K562 (cell line): ENCODE data around the gene NSMF. TPM values are rescaled to one million over a fixed set of nuclear protein-coding genes. Genes with fewer than 3 reads are reported as not detected.

Source experiments
- ATAC-seq: fragments of 200-7000 bp; cut with Tn5 transposase; 3 replicates; pipeline ENCODE4 v1.9.1; 2020; ENCODE audit warnings: moderate library complexity
- BruUV-seq: library from RNA; stranded (reverse); fragments of 400-500 nt; replicated peaks from 2 replicates; lab custom pipeline; 2021; lab: Mats Ljungman, UMichigan
- CTCF ChIA-PET: fragments of 300-600 bp; formaldehyde crosslinking; extraction: SDS; loops from one replicate; lab custom pipeline; 2021; ENCODE audit warnings: low intra/inter-chr PET ratio; lab: Yijun Ruan, JAX
- POLR2A ChIA-PET: fragments of 300-600, 350-650 bp; sonication (Branson Sonifier 250); formaldehyde crosslinking; extraction: SDS; loops from one replicate; lab custom pipeline; 2021; ENCODE audit warnings: antibody characterized with exemption, inconsistent platforms; lab: Yijun Ruan, JAX
- DNase-seq, 4 experiments: peaks; one replicate each; pipeline versions ENCODE4 v3.0.0 to v3.0.0-alpha.2; 2011 to 2018; ENCODE audit warnings: low spot score in 3 of 4, mixed read lengths in 3 of 4; ENCODE audit errors: extremely low read depth in 1 of 4
- FAIRE-seq: peaks from 2 replicates; lab custom pipeline; 2011; peaks lifted over from hg19 to GRCh38; lab: Jason Lieb, UNC
- H2AFZ ChIP-seq: 2 replicates; pipeline ENCODE4 v1.6.0; 2011; ENCODE audit warnings: low read depth, low read length, control low read depth, inconsistent platforms
- H3K27ac ChIP-seq: fragments of 200-600 bp; 3 replicates; pipeline ENCODE4 v1.8.0; 2011; ENCODE audit warnings: low read depth, mild to moderate bottlenecking, control low read depth, inconsistent platforms, low read length, moderate library complexity, mixed read lengths; ENCODE audit errors: extremely low read depth
- H3K27me3 ChIP-seq, 2 experiments: fragments of 300-600 bp in 1 of 2; 2 replicates in 1 of 2; 3 replicates in 1 of 2; pipeline versions ENCODE4 v1.6.0 to v1.8.0; 2011; ENCODE audit warnings: inconsistent platforms in 2 of 2, low read length in 2 of 2, mild to moderate bottlenecking in 1 of 2, mixed read lengths in 1 of 2, moderate library complexity in 1 of 2; ENCODE audit not compliant: control insufficient read depth in 2 of 2, insufficient read depth in 2 of 2
- H3K36me3 ChIP-seq: fragments of 300-600 bp; 3 replicates; pipeline ENCODE4 v1.8.0; 2011; ENCODE audit warnings: mild to moderate bottlenecking, low read length, inconsistent platforms; ENCODE audit not compliant: control insufficient read depth, insufficient read depth
- H3K4me1 ChIP-seq, 2 experiments: fragments of 200-600 bp in 1 of 2; replicated peaks in 1 of 2; 2 replicates in 1 of 2; 3 replicates in 1 of 2; pipeline versions ENCODE4 v1.5.1 to v1.8.0; 2011; ENCODE audit warnings: inconsistent platforms in 2 of 2, low read length in 2 of 2, mild to moderate bottlenecking in 1 of 2, mixed read lengths in 1 of 2, moderate library complexity in 1 of 2; ENCODE audit not compliant: control insufficient read depth in 2 of 2, insufficient read depth in 2 of 2
- H3K4me2 ChIP-seq: 2 replicates; pipeline ENCODE4 v1.6.1; 2011; ENCODE audit warnings: low read length, control low read depth, inconsistent platforms, mixed read lengths; ENCODE audit not compliant: insufficient read depth
- H3K4me3 ChIP-seq: fragments of 200-600 bp; sonication (generic), shearing (Covaris generic); 2 replicates; pipeline ENCODE4 v1.5.1; 2016; ENCODE audit warnings: control low read depth, inconsistent platforms
- H3K79me2 ChIP-seq: fragments of 200-600 bp; 3 replicates; pipeline ENCODE4 v1.8.0; 2011; ENCODE audit warnings: low read length, inconsistent platforms; ENCODE audit not compliant: control insufficient read depth, insufficient read depth
- H3K9ac ChIP-seq, 2 experiments: 2 replicates each; pipeline versions ENCODE4 v1.6.0 to v1.6.1; 2011; ENCODE audit warnings: low read depth in 2 of 2, low read length in 2 of 2, control low read depth in 1 of 2, inconsistent platforms in 1 of 2, mild to moderate bottlenecking in 1 of 2, mixed read lengths in 1 of 2; ENCODE audit not compliant: insufficient read depth in 1 of 2
- H3K9me1 ChIP-seq: one replicate; pipeline ENCODE4 v1.6.0; 2011; ENCODE audit warnings: inconsistent platforms, mild to moderate bottlenecking, low read length, moderate library complexity; ENCODE audit not compliant: control insufficient read depth, insufficient read depth
- H3K9me3 ChIP-seq: replicated peaks from 2 replicates; pipeline ENCODE4 v1.5.1; 2011; ENCODE audit warnings: low read depth, low read length, inconsistent platforms; ENCODE audit not compliant: control insufficient read depth, insufficient read depth
- H4K20me1 ChIP-seq: replicated peaks from 2 replicates; pipeline ENCODE4 v1.6.1; 2011; ENCODE audit warnings: low read length, inconsistent platforms, mixed read lengths; ENCODE audit not compliant: control insufficient read depth, insufficient read depth
- BHLHE40 ChIP-seq: IDR thresholded peaks from 2 replicates; pipeline ENCODE4 v1.6.1; 2011; ENCODE audit warnings: low read length, improper control_type of control experiment
- CBFA2T2 ChIP-seq: fragments of 450-650 bp; conservative IDR thresholded peaks from 2 replicates; pipeline ENCODE4 v1.6.1; 2017; ENCODE audit warnings: mild to moderate bottlenecking
- EGR1 ChIP-seq: fragments of 450-650 bp; conservative IDR thresholded peaks from 2 replicates; pipeline ENCODE4 v1.6.1; 2017; ENCODE audit warnings: mild to moderate bottlenecking
- ETS1 ChIP-seq: conservative IDR thresholded peaks from 2 replicates; pipeline ENCODE4 v1.6.1; 2011; ENCODE audit warnings: low read depth, mild to moderate bottlenecking, low read length; ENCODE audit not compliant: control insufficient read depth
- ZBTB7A ChIP-seq: IDR thresholded peaks from 2 replicates; pipeline ENCODE4 v1.6.1; 2011; ENCODE audit warnings: low read depth, mild to moderate bottlenecking, low read length, moderate library complexity, borderline replicate concordance; ENCODE audit not compliant: control insufficient read depth
- WGBS: fragments of 100-300 bp; shearing (Covaris generic); methylation state at CpG from one replicate; pipeline ENCODE4 v1.1.6; 2016; ENCODE audit warnings: low coverage, mixed read lengths; ENCODE audit not compliant: insufficient coverage; ENCODE audit errors: missing lambda C conversion rate; 5-methylcytosine and 5-hydroxymethylcytosine counted together
- in situ Hi-C: fragments of 300-500 bp; cut with MboI; formaldehyde crosslinking; loops from 4 replicates; pipeline ENCODE4 v1.15.0; 2018; ENCODE audit warnings: inconsistent platforms, mixed read lengths
- intact Hi-C: fragments of 100-400 bp; cut with micrococcal nuclease; formaldehyde crosslinking; loops from 2 replicates; pipeline ENCODE4 v1.14.2; 2022
- polyA plus RNA-seq, 8 experiments: library from polyadenylated mRNA; depleted of rRNA in 4 of 8; stranded (reverse) in 5 of 8; unstranded in 3 of 8; fragments of >200 nt; fragmentation: Nextera tagmentation in 2 of 8; fragmentation: Illumina TruSeq in 1 of 8; extraction: Ambion mirVana in 2 of 8; extraction: Trizol in 1 of 8; gene quantifications; 2 replicates each; pipeline versions ENCODE4 v1.2.1 to v1.2.3, GENCODE V29; 2011 to 2014; ENCODE audit warnings: inconsistent platforms in 1 of 8, missing spikeins in 1 of 8
- total RNA-seq, 7 experiments: library from RNA; depleted of rRNA in 6 of 7; stranded (reverse); fragments of >200 nt in 6 of 7; fragmentation: Illumina TruSeq in 2 of 7; extraction: Trizol in 2 of 7; gene quantifications; 2 replicates each; pipeline versions ENCODE4 v1.2.1 to v1.2.3, GENCODE V29; 2011 to 2021; ENCODE audit warnings: low replicate concordance in 1 of 7

The NSMF gene
- total and polyA plus RNA-seq, 9 of the 15 experiments (the other 6 are each of a cell fraction or from before 2014, with no cell fraction given): 0.20 to 82.7 (median 29.3) TPM

DNA sequence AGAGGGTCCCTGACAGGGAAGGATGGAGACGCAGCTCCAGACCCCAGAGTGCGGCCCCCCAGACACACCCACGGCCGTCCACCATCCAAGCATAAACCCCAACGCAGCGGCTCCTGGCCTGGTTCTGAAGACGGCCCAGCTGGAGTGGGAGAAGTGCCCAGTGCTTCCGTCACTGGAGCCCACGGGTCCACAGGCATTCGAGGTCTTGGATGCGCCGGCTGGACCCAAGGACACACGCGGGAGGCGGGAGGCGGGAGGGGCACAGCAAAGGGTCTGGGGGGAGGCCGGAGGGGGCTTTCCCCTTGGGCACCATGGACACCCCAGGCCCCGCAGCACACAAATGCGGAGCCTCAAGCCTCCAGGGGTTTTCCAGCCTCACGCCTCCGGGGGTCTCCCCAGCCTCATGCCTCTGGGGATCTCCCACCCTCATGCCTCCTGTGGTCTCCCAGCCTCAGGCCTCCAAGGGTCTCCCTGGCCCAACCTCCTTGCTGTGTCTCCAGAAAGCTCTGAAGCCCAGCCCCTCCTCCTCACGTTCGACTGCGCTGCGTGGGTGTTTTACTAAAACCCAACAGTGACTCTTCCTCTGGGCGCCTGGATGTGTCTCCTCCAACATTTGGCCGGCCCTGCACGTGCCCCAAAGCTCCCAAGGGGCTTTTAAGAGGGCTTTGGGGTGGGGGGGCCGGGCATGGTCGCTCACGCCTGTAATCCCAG, 51.4 kb downstream of the NSMF start:
- Histone ChIP-seq H3K4me3 (no peak overlapping the region), H3K27ac (no peak overlapping the region), H3K9me1 (no peaks in the 10 kb centered on the region), H3K36me3 (no peaks in the 10 kb centered on the region), H3K4me2 (no peak overlapping the region), H3K27me3 (no peaks in the 10 kb centered on the region), H3K4me1 (peaks cover 19 to 78% of the 10 kb centered on the region in 2 experiments), H3K79me2 (peaks cover 27% of the 10 kb centered on the region), H3K9me3 (0 out of 2 replicates have a peak, but pooled peaks cover 1% of the 10 kb centered on the region)
- no TSS peak for BruUV-seq
- WGBS: 62% methylated on average over 16 of the region's 31 CpGs
- FAIRE-seq: peak; percentile 46
- intact Hi-C loops (no loop called here), in situ Hi-C loops (no loop called here)
- peak in 2 of 4 experiments; percentile 8 to 30 for DNase-seq
- no peak for ATAC-seq
- POLR2A ChIA-PET: interaction anchor here (0.5 kb wide), 1 partner anchor 666 kb away, joined by 3 read pairs; no protein-coding TSS in a partner anchor
- CTCF ChIA-PET: no interaction called here
- TF ChIP-seq CBFA2T2 (no peak), ETS1 (no peak), ZBTB7A (0 out of 2 replicates have a peak, but pooled peaks have one; percentile 36), EGR1 (peak; percentile 84), BHLHE40 (peak; percentile 34; the same call in 1 of the 2 replicates)
- TF ChIP-seq, all 486 proteins: peak for 3
- no peak overlapping the region for H2AFZ ChIP-seq
- H4K20me1 ChIP-seq: no peaks in the 10 kb centered on the region
- peak overlapping the region in 1 of 2 experiments; percentile 52; a peak in 2 of 4 replicates for H3K9ac ChIP-seq
